H1 (cell line): ENCODE measurements around the gene NLRP12. TPM values are rescaled to one million over a fixed set of nuclear protein-coding genes. Genes with fewer than 3 reads are reported as not detected.

Source experiments
- EGR1 ChIP-seq: IDR thresholded peaks from 2 replicates; pipeline ENCODE4 v1.6.1; 2011; ENCODE audit warnings: low read depth, low read length, borderline replicate concordance
- EP300 ChIP-seq, 2 experiments: IDR thresholded peaks; 1 replicate in 1 of 2; 2 replicates in 1 of 2; pipeline ENCODE4 v1.6.1; 2011 to 2012; ENCODE audit warnings: low read depth in 2 of 2, low read length in 2 of 2, mild to moderate bottlenecking in 2 of 2, borderline replicate concordance in 1 of 2, inconsistent platforms in 1 of 2, moderate library complexity in 1 of 2
- HDAC2 ChIP-seq, 2 experiments: fragments of 300-600 bp in 1 of 2; sonication (generic) in 1 of 2; IDR thresholded peaks; 2 replicates each; pipeline ENCODE4 v1.6.1; 2011 to 2012; ENCODE audit warnings: low read depth in 2 of 2, low read length in 2 of 2, mild to moderate bottlenecking in 2 of 2, moderate library complexity in 2 of 2, borderline replicate concordance in 1 of 2, inconsistent platforms in 1 of 2
- PHF8 ChIP-seq: fragments of 200-600 bp; sonication (generic); conservative IDR thresholded peaks from 2 replicates; pipeline ENCODE4 v1.7.1; 2012; ENCODE audit warnings: low read depth, mild to moderate bottlenecking, inconsistent platforms, low read length, moderate library complexity
- POLR2AphosphoS5 ChIP-seq: IDR thresholded peaks from 2 replicates; pipeline ENCODE4 v1.6.1; 2011; ENCODE audit warnings: low read depth, low read length
- SIN3A ChIP-seq, 2 experiments: IDR thresholded peaks in 1 of 2; conservative IDR thresholded peaks in 1 of 2; 2 replicates each; pipeline ENCODE4 v1.6.1; 2011 to 2012; ENCODE audit warnings: low read length in 2 of 2, improper control_type of control experiment in 1 of 2, low read depth in 1 of 2, mild to moderate bottlenecking in 1 of 2
- SP1 ChIP-seq: IDR thresholded peaks from 2 replicates; pipeline ENCODE4 v1.6.1; 2011; ENCODE audit warnings: low read depth, low read length
- SP2 ChIP-seq: IDR thresholded peaks from 2 replicates; pipeline ENCODE4 v1.6.1; 2012; ENCODE audit warnings: mild to moderate bottlenecking, low read length, inconsistent platforms
- TAF7 ChIP-seq: optimal IDR thresholded peaks from 2 replicates; pipeline ENCODE3; 2011; ENCODE audit warnings: low read depth, mild to moderate bottlenecking, inconsistent platforms, low read length, moderate library complexity, borderline replicate concordance
- polyA plus RNA-seq, 7 experiments: library from polyadenylated mRNA; depleted of rRNA in 3 of 7; stranded (reverse) in 5 of 7; unstranded in 2 of 7; fragments of >200 nt in 5 of 7; fragments of 200-250 nt in 2 of 7; gene quantifications; 1 replicate in 5 of 7; 2 replicates in 1 of 7; 4 replicates in 1 of 7; pipeline versions ENCODE4 v1.2.1 to v1.2.3, GENCODE V29; 2011 to 2013; ENCODE audit warnings: missing spikeins in 2 of 7, mixed read lengths in 2 of 7
- total RNA-seq: library from RNA; stranded (reverse); fragmentation: NEBNext Ultra II Directional; extraction: Animal tissue kit (Norgen Biotek cat#: 25700); gene quantifications from 2 replicates; pipeline ENCODE4 v1.2.1, GENCODE V29; 2021

Gene NLRP12
- total and polyA plus RNA-seq, 2 of the 8 experiments (the other 6 are each of a cell fraction or from before 2014, with no cell fraction given): 1.0 to 1.8 TPM

DNA sequence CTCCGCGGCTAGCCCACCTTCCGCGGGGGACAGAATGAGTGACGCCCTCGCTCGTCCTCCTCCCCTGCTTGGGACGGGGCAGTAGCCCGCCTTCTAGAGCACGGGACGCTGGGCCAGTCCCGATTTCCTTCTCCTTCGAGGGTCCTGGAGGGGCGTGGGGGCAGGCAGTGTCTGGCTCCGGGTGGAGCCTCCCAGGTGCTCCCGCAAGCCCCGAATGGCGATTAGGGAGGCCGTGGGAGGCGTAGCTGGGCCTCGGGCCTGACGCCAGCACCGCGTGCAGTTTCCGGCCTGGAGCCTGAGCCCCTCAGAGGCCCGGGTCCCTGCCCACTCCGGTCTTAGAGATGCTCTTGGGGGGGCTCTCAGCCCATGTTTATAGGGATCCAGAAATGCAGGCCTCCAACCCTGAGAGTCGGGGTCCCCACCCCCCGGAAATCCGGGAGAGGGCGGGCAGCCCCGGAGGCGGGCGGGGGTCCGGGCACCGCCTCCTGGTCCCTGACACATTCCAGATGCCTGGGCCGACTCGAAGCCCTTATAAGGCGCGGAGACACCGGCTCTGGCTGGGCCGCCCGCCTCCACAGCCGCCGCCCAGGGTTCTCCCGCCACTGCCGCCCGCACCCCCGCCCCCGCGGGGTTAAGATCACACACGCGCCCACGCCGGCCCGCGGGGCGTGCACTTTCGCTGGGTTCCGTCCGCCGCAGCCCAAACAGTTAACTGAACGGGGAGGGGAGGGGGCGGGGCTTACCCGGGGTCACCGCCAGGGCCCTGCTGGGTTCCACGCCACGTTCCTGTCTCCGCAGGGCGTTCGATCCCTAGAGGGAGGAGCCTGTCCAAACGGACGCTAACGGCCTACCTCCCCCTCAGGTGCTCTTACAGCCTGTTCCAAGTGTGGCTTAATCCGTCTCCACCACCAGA is 45.0 kb upstream of the NLRP12 start (continued):
- TF ChIP-seq HDAC2 (IDR thresholded peaks at IDR 0.05; ENCODE audit: borderline replicate concordance in 1 of 2, low read depth in 2 of 2, low read length in 2 of 2): peak; percentile 44 to 86; a peak in 3 of 4 replicates
- peak; percentile 56 for TF ChIP-seq TAF7
- TF ChIP-seq EGR1: peak; percentile 64; the same call in 1 of the 2 replicates
- TF ChIP-seq SP1: no peak
- TF ChIP-seq SP2: no peak
- TF ChIP-seq SIN3A (conservative IDR thresholded peaks at IDR 0.05 in 1 of 2, IDR thresholded peaks at IDR 0.05 in 1 of 2; ENCODE audit: low read depth in 1 of 2, low read length in 2 of 2): peak in 1 of 2 experiments; percentile 6; a peak in 1 of 4 replicates
- TF ChIP-seq EP300 (IDR thresholded peaks at IDR 0.05; ENCODE audit: borderline replicate concordance in 1 of 2, low read depth in 2 of 2, low read length in 2 of 2): peak in 1 of 2 experiments; percentile 3; a peak in 1 of 3 replicates
- TF ChIP-seq PHF8: peak; percentile 47
- TF ChIP-seq POLR2AphosphoS5: peak; percentile 96
